Testis (tissue), 3 donors: ENCODE measurements around the gene NFKB1. TPM values are rescaled to one million over a fixed set of nuclear protein-coding genes. Genes with fewer than 3 reads are reported as not detected.

Source experiments
- DNase-seq: peaks from one replicate; pipeline ENCODE4 v3.0.0-alpha.2; 2019
- H3K27ac ChIP-seq, 2 donors: fragments of 200-600 bp; sonication (generic); one replicate each; pipeline ENCODE4 v1.5.1; 2019
- H3K27me3 ChIP-seq: fragments of 200-600 bp; sonication (generic); one replicate; pipeline ENCODE4 v1.5.1; 2019
- H3K36me3 ChIP-seq: fragments of 200-600 bp; sonication (generic); one replicate; pipeline ENCODE4 v1.5.1; 2017; ENCODE audit warnings: low read depth; ENCODE audit errors: missing control alignments
- H3K4me1 ChIP-seq: fragments of 200-600 bp; sonication (generic); one replicate; pipeline ENCODE4 v1.5.1; 2019
- H3K4me3 ChIP-seq, 2 donors: fragments of 200-600 bp; sonication (generic); one replicate each; pipeline ENCODE4 v1.5.1; 2017 to 2019
- H3K9me3 ChIP-seq: fragments of 200-600 bp; sonication (generic); one replicate; pipeline ENCODE4 v1.5.1; 2017
- CTCF ChIP-seq, 3 experiments: fragments of 450-650 bp in 2 of 3; fragments of 200-600 bp in 1 of 3; sonication (generic) in 1 of 3; IDR thresholded peaks; one replicate each; pipeline ENCODE4 v1.5.1; 2016 to 2019; ENCODE audit warnings: antibody characterized with exemption in 3 of 3, mild to moderate bottlenecking in 2 of 3, moderate library complexity in 1 of 3
- POLR2A ChIP-seq: fragments of 450-650 bp; IDR thresholded peaks from one replicate; pipeline ENCODE4 v1.6.1; 2017; ENCODE audit warnings: antibody characterized with exemption, mild to moderate bottlenecking, moderate library complexity
- WGBS, 2 donors: methylation state at CpG; one replicate each; pipeline ENCODE4 v1.1.5; 2018; 5-methylcytosine and 5-hydroxymethylcytosine counted together
- intact Hi-C: fragments of 100-400 bp; cut with DNase I; formaldehyde crosslinking; loops from one replicate; pipeline ENCODE4 v1.15.1; 2023; ENCODE audit warnings: low total_unique reads
- polyA plus RNA-seq: library from polyadenylated mRNA; stranded (reverse); fragments of 350-450 nt; fragmentation: Illumina TruSeq; extraction: RNeasy Lipid Tissue Mini Kit (QIAGEN cat#74804); gene quantifications from one replicate; pipeline ENCODE4 v1.2.3, GENCODE V29; 2014; ENCODE audit warnings: low read depth, low replicate concordance; ENCODE audit not compliant: insufficient read depth
- total RNA-seq, 2 donors: library from RNA; depleted of rRNA; stranded (reverse); fragments of >200 nt; gene quantifications; one replicate each; pipeline ENCODE4 v1.2.3, GENCODE V29; 2016

The NFKB1 gene
- total and polyA plus RNA-seq, 3 donors from 2014 or later: 22.2 to 27.4 (median 24.6) TPM

GRCh38 chr4:102552781-102553180 is 51.6 kb downstream of the NFKB1 start:
- Histone ChIP-seq H3K36me3 (no peaks in the 10 kb centered on the region), H3K27ac (no peak overlapping the region), H3K4me1 (peaks cover 3% of the 10 kb centered on the region), H3K4me3 (no peak overlapping the region), H3K27me3 (no peaks in the 10 kb centered on the region), H3K9me3 (no peaks in the 10 kb centered on the region)
- 67 to 82% methylated on average over 1 of the region's 1 CpG for WGBS, 2 donors
- TF ChIP-seq CTCF (IDR thresholded peaks at IDR 0.05): no peak
- no peak for TF ChIP-seq POLR2A
- no peak for DNase-seq
- intact Hi-C loops: no loop called here

GRCh38 chr4:102553982-102554381 is 52.8 kb downstream of the NFKB1 start:
- Histone ChIP-seq H3K27me3 (no peaks in the 10 kb centered on the region), H3K36me3 (no peaks in the 10 kb centered on the region), H3K4me3 (no peak overlapping the region), H3K4me1 (peaks cover 3% of the 10 kb centered on the region), H3K27ac (no peak overlapping the region), H3K9me3 (no peaks in the 10 kb centered on the region)
- no peak for DNase-seq
- 88 to 95% methylated on average over 1 of the region's 1 CpG for WGBS, 2 donors
- intact Hi-C loops: no loop called here
- TF ChIP-seq POLR2A: no peak
- no peak for TF ChIP-seq CTCF (IDR thresholded peaks at IDR 0.05)

- Histone ChIP-seq H3K4me1 (peaks cover 3% of the 10 kb centered on the region), H3K27me3 (no peaks in the 10 kb centered on the region), H3K9me3 (no peaks in the 10 kb centered on the region), H3K4me3 (no peak overlapping the region), H3K27ac (no peak overlapping the region), H3K36me3 (no peaks in the 10 kb centered on the region)
- WGBS, 2 donors: 61 to 64% methylated on average over 5 of the region's 5 CpGs
- DNase-seq: no peak
- intact Hi-C loops: no loop called here
- TF ChIP-seq POLR2A (no peak), CTCF (IDR thresholded peaks at IDR 0.05) (no peak)
These were observed 53.3 kb downstream of the NFKB1 start for GRCh38 chr4:102554482-102554881.

- H3K9me3 ChIP-seq: no peaks in the 10 kb centered on the region
- no peak for DNase-seq
- intact Hi-C loops: no loop called here
- H3K27me3 ChIP-seq: no peaks in the 10 kb centered on the region
- no peak overlapping the region for H3K4me3 ChIP-seq
- no peak overlapping the region for H3K27ac ChIP-seq
- H3K4me1 ChIP-seq: peaks cover 3% of the 10 kb centered on the region
- no peaks in the 10 kb centered on the region for H3K36me3 ChIP-seq
- TF ChIP-seq POLR2A: no peak
- TF ChIP-seq CTCF (IDR thresholded peaks at IDR 0.05): no peak
These were observed 53.8 kb downstream of the NFKB1 start for GRCh38 chr4:102554992-102555391.

- Histone ChIP-seq H3K36me3 (no peaks in the 10 kb centered on the region), H3K4me1 (peaks cover 8% of the 10 kb centered on the region), H3K27me3 (no peaks in the 10 kb centered on the region), H3K9me3 (no peaks in the 10 kb centered on the region), H3K4me3 (no peak overlapping the region), H3K27ac (no peak overlapping the region)
- intact Hi-C loops: no loop called here
- no peak for DNase-seq
- TF ChIP-seq POLR2A (no peak), CTCF (IDR thresholded peaks at IDR 0.05) (no peak)
- 79 to 87% methylated on average over 2 of the region's 2 CpGs for WGBS, 2 donors
These were observed 56.5 kb downstream of the NFKB1 start for GRCh38 chr4:102557636-102558035.
